ENCODE results near the gene ADAMTS16.

GRCh38 chr5:5239191-5239590, 99.1 kb downstream of the ADAMTS16 start:
- TF ChIP-seq POLR2AphosphoS5 (IDR thresholded peaks at IDR 0.05) (no peak), CTCF (IDR thresholded peaks at IDR 0.05) (no peak)
